Measurements from ENCODE around the gene ZRANB3.

GRCh38 chr2:135163306-135163705 is 367.7 kb downstream of the ZRANB3 start:
- TF ChIP-seq CTCF (conservative IDR thresholded peaks at IDR 0.05; ENCODE audit: low read depth, low read length) (no peak), EZH2 (IDR thresholded peaks at IDR 0.05; ENCODE audit: borderline replicate concordance, low read depth, low read length, poor library complexity, severe bottlenecking) (no peak)

Measured in A673 (cell line).